ENCODE measurements around the gene RBBP8. TPM values are rescaled to one million over a fixed set of nuclear protein-coding genes. Genes with fewer than 3 reads are reported as not detected.

The RBBP8 gene
- total RNA-seq, 1 donor from 2014 or later: 64.8 TPM

DNA sequence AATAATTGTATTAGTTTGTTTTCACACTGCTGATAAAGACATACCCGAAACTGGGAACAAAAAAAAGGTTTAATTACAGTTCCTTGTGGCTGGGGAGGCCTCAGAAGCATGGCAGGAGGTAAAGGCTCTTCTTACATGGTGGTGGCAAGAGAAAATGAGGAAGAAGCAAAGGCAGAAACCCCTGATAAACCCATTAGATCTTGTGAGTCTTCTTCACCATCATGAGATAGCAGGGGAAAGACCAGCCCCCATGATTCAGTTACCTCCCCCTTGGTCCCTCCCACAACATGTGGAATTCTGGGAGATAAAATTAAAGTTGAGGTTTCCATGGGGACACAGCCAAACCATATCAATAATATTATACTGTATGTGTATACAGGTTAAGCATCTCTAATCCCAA lies 128.9 kb downstream of the RBBP8 start:
- peaks cover 24% of the 10 kb centered on the region for H3K4me1 Mint-ChIP-seq
- H3K4me3 Mint-ChIP-seq: no peak overlapping the region
- no peak overlapping the region for H3K27ac Mint-ChIP-seq
- no peak for DNase-seq (ENCODE audit: low spot score)
- H3K27ac ChIP-seq: no peak overlapping the region
- H4K20me1 ChIP-seq (ENCODE audit: low read depth): no peaks in the 10 kb centered on the region
- H3K79me2 ChIP-seq (ENCODE audit: low read depth): no peaks in the 10 kb centered on the region
- no peaks in the 10 kb centered on the region for H3F3A ChIP-seq (ENCODE audit: low read depth)
- no peak overlapping the region for H3K9ac ChIP-seq
- H3K4me1 ChIP-seq: peaks cover 4% of the 10 kb centered on the region
- H3K27me3 ChIP-seq: no peaks in the 10 kb centered on the region
- peaks cover 6% of the 10 kb centered on the region for H3K27me3 Mint-ChIP-seq (ENCODE audit: insufficient read depth, low read depth)
- no peak overlapping the region for H3K4me2 ChIP-seq
- no peak overlapping the region for H3K4me3 ChIP-seq
- H2AFZ ChIP-seq (replicated peaks): no peak overlapping the region
- H3K9me3 Mint-ChIP-seq: peaks cover 17% of the 10 kb centered on the region
- H3K9me3 ChIP-seq (ENCODE audit: low read depth): no peaks in the 10 kb centered on the region
- H3K36me3 Mint-ChIP-seq: peaks cover 1% of the 10 kb centered on the region
- TF ChIP-seq EZH2 (IDR thresholded peaks at IDR 0.05) (no peak), EZH2phosphoT487 (IDR thresholded peaks at IDR 0.05) (no peak)
- TF ChIP-seq, protein P1, sequence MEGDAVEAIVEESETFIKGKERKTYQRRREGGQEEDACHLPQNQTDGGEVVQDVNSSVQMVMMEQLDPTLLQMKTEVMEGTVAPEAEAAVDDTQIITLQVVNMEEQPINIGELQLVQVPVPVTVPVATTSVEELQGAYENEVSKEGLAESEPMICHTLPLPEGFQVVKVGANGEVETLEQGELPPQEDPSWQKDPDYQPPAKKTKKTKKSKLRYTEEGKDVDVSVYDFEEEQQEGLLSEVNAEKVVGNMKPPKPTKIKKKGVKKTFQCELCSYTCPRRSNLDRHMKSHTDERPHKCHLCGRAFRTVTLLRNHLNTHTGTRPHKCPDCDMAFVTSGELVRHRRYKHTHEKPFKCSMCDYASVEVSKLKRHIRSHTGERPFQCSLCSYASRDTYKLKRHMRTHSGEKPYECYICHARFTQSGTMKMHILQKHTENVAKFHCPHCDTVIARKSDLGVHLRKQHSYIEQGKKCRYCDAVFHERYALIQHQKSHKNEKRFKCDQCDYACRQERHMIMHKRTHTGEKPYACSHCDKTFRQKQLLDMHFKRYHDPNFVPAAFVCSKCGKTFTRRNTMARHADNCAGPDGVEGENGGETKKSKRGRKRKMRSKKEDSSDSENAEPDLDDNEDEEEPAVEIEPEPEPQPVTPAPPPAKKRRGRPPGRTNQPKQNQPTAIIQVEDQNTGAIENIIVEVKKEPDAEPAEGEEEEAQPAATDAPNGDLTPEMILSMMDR (IDR thresholded peaks at IDR 0.05): no peak
- H3K36me3 ChIP-seq: no peaks in the 10 kb centered on the region

DNA sequence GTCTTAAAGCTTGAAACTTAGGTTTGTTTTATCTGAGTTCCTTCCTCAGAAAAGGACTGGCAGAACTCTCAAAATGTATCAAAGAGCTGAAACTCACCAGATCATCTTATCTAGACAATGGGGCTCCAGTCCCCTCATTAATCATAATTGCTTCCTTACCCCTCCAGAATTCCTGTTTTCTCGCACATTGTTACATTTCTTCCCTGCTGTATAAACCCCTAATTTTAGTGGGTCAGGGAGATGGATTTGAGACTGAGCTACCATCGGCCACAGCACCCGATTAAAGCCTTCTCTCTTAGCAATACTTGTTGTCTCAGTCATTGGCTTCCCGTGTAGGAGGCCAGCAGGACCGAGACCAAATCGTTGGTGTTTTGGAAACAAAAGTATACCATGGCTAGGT lies 130.4 kb downstream of the RBBP8 start:
- H3K36me3 Mint-ChIP-seq: peaks cover 1% of the 10 kb centered on the region
- no peak for DNase-seq (ENCODE audit: low spot score)
- Histone ChIP-seq H4K20me1 (ENCODE audit: low read depth) (no peaks in the 10 kb centered on the region), H3K4me3 (no peak overlapping the region), H3K27me3 (no peaks in the 10 kb centered on the region), H3K9ac (no peak overlapping the region), H3K4me2 (no peak overlapping the region), H3K4me1 (peaks cover 4% of the 10 kb centered on the region), H2AFZ (replicated peaks) (no peak overlapping the region), H3K36me3 (no peaks in the 10 kb centered on the region), H3K9me3 (ENCODE audit: low read depth) (no peaks in the 10 kb centered on the region), H3F3A (ENCODE audit: low read depth) (no peaks in the 10 kb centered on the region), H3K79me2 (ENCODE audit: low read depth) (no peaks in the 10 kb centered on the region), H3K27ac (no peak overlapping the region)
- peaks cover 19% of the 10 kb centered on the region for H3K9me3 Mint-ChIP-seq
- TF ChIP-seq EZH2 (IDR thresholded peaks at IDR 0.05): no peak
- H3K4me3 Mint-ChIP-seq: no peak overlapping the region
- peaks cover 6% of the 10 kb centered on the region for H3K27me3 Mint-ChIP-seq (ENCODE audit: insufficient read depth, low read depth)
- H3K4me1 Mint-ChIP-seq: peaks cover 20% of the 10 kb centered on the region
- H3K27ac Mint-ChIP-seq: no peak overlapping the region

DNA sequence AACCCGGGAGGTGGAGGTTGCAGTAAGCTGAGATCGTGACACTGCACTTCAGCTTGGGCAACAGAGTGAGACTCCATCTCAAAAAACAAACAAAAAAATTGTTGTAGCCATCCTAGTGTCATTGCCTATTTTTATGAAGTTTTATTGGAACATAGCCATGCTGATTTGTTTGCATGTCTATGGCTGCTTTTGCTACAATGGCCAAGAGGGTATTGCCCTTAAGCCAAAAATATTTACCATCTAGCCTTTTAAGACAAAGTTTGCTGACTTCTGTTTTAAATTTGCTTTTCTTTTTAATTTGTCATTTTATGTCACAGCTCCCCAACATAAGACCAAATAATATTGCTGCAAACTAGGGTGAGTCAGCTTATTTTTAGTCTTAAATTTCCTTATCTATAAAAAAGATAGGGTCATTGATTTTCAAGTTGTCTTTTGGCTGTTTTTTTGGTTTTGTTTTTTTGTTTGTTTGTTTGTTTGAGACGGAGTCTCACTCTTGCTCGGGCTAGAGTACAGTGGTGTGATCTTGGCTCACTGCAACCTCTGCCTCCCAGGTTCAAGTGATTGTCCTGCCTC lies 132.2 kb downstream of the RBBP8 start:
- H3K79me2 ChIP-seq (ENCODE audit: low read depth): no peaks in the 10 kb centered on the region
- H2AFZ ChIP-seq (replicated peaks): no peak overlapping the region
- Mint-ChIP-seq H3K4me3 (no peak overlapping the region), H3K27ac (no peak overlapping the region), H3K36me3 (peaks cover 1% of the 10 kb centered on the region), H3K27me3 (ENCODE audit: insufficient read depth, low read depth) (peaks cover 3% of the 10 kb centered on the region), H3K4me1 (peaks cover 10% of the 10 kb centered on the region), H3K9me3 (peaks cover 19% of the 10 kb centered on the region)
- H3K27me3 ChIP-seq: no peaks in the 10 kb centered on the region
- H4K20me1 ChIP-seq (ENCODE audit: low read depth): no peaks in the 10 kb centered on the region
- H3K9me3 ChIP-seq (ENCODE audit: low read depth): no peaks in the 10 kb centered on the region
- no peak overlapping the region for H3K4me2 ChIP-seq
- no peak overlapping the region for H3K27ac ChIP-seq
- H3K9ac ChIP-seq: no peak overlapping the region
- no peaks in the 10 kb centered on the region for H3K4me1 ChIP-seq
- no peak overlapping the region for H3K4me3 ChIP-seq
- no peak for DNase-seq (ENCODE audit: low spot score)
- TF ChIP-seq EZH2 (IDR thresholded peaks at IDR 0.05): no peak
- TF ChIP-seq EZH2phosphoT487 (IDR thresholded peaks at IDR 0.05): no peak
- TF ChIP-seq, protein P1 (IDR thresholded peaks at IDR 0.05): no peak
- H3F3A ChIP-seq (ENCODE audit: low read depth): no peaks in the 10 kb centered on the region
- H3K36me3 ChIP-seq: no peaks in the 10 kb centered on the region

DNA sequence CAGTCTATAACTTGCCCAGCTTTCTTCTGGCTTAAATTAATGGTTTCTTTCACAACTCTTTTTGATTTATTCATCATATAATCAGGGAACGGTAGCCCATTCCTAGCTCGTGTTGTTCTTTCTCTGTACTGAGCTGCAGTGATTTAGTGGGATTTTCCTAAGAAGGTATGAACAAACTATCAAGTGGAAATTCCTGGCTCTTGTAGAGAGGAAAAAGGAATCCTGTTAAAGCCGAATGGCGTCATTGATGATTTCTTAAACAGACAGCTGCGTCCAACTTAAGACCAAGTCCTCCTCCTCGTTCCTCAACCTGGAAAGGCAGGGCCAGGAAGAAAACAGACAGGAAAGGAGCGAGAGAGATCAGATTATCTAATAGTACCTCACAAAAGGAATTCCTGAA lies 132.9 kb downstream of the RBBP8 start:
- H3K27me3 Mint-ChIP-seq (ENCODE audit: insufficient read depth, low read depth): peaks cover 4% of the 10 kb centered on the region
- peaks cover 1% of the 10 kb centered on the region for H3K36me3 Mint-ChIP-seq
- H3K4me3 Mint-ChIP-seq: no peak overlapping the region
- Histone ChIP-seq H2AFZ (replicated peaks) (no peak overlapping the region), H3K27me3 (no peaks in the 10 kb centered on the region), H3K4me1 (no peaks in the 10 kb centered on the region), H3K4me2 (no peak overlapping the region), H3K9me3 (ENCODE audit: low read depth) (no peaks in the 10 kb centered on the region), H3K4me3 (no peak overlapping the region), H3K79me2 (ENCODE audit: low read depth) (no peaks in the 10 kb centered on the region), H3K36me3 (no peaks in the 10 kb centered on the region), H4K20me1 (ENCODE audit: low read depth) (no peaks in the 10 kb centered on the region), H3K9ac (no peak overlapping the region), H3F3A (ENCODE audit: low read depth) (no peaks in the 10 kb centered on the region), H3K27ac (no peak overlapping the region)
- H3K27ac Mint-ChIP-seq: no peak overlapping the region
- TF ChIP-seq EZH2phosphoT487 (IDR thresholded peaks at IDR 0.05): no peak
- TF ChIP-seq, protein P1 (IDR thresholded peaks at IDR 0.05): no peak
- no peak for TF ChIP-seq EZH2 (IDR thresholded peaks at IDR 0.05)
- H3K4me1 Mint-ChIP-seq: peaks cover 10% of the 10 kb centered on the region
- no peak for DNase-seq (ENCODE audit: low spot score)
- peaks cover 19% of the 10 kb centered on the region for H3K9me3 Mint-ChIP-seq
